ENCODE results near the gene ITGA7.

ITGA7 gene

GRCh38 chr12:55694651-55695050, 13.1 kb downstream of the ITGA7 start:
- Histone ChIP-seq H3K9ac (ENCODE audit: low read length) (no peak overlapping the region), H2AFZ (ENCODE audit: low read depth, low read length) (no peak overlapping the region), H3K14ac (ENCODE audit: low read length in 2 of 2) (no peak overlapping the region), H3K27me3 (ENCODE audit: control insufficient read depth in 1 of 2, insufficient read depth in 1 of 2, low read length in 2 of 2) (peaks cover 0 to 22% of the 10 kb centered on the region in 2 experiments), H3K18ac (ENCODE audit: low read depth in 1 of 2, low read length in 2 of 2) (no peak overlapping the region), H3K79me1 (replicated peaks; ENCODE audit: low read length, poor library complexity, severe bottlenecking) (no peaks in the 10 kb centered on the region), H3K4me1 (ENCODE audit: control insufficient read depth, insufficient read depth, low read depth, low read length) (no peaks in the 10 kb centered on the region), H3K23ac (ENCODE audit: low read length in 2 of 2) (no peak overlapping the region), H3K27ac (ENCODE audit: low read length, poor library complexity, severe bottlenecking) (no peak overlapping the region), H3K36me3 (ENCODE audit: control insufficient read depth in 1 of 2, insufficient read depth in 2 of 2, low read depth in 1 of 2, low read length in 2 of 2) (peaks cover 0 to 79% of the 10 kb centered on the region in 2 experiments), H2BK12ac (ENCODE audit: low read length in 2 of 2) (no peak overlapping the region), H3K9me3 (ENCODE audit: control insufficient read depth, low read length) (no peaks in the 10 kb centered on the region), H3K4ac (ENCODE audit: low read depth in 1 of 2, low read length in 2 of 2) (no peak overlapping the region), H2BK120ac (ENCODE audit: low read depth, low read length) (no peak overlapping the region), H4K8ac (ENCODE audit: low read length) (no peak overlapping the region), H2BK5ac (ENCODE audit: low read depth, low read length, poor library complexity, severe bottlenecking) (no peak overlapping the region), H2BK15ac (ENCODE audit: low read depth, poor library complexity, severe bottlenecking) (no peak overlapping the region), H3K4me2 (ENCODE audit: low read length, poor library complexity, severe bottlenecking) (no peak overlapping the region), H4K91ac (ENCODE audit: low read length) (no peak overlapping the region), H3K4me3 (ENCODE audit: insufficient read depth in 1 of 2, low read depth in 1 of 2, low read length in 2 of 2) (no peak overlapping the region), H2AK5ac (ENCODE audit: low read length, severe bottlenecking) (no peak overlapping the region)
- 78% methylated on average over 4 of the region's 4 CpGs for WGBS
- DNase-seq: no peak

GRCh38 chr12:55694188-55694515, 13.6 kb downstream of the ITGA7 start:
- Histone ChIP-seq H2BK5ac (ENCODE audit: low read depth, low read length, poor library complexity, severe bottlenecking) (no peak overlapping the region), H3K18ac (ENCODE audit: low read depth in 1 of 2, low read length in 2 of 2) (no peak overlapping the region), H4K91ac (ENCODE audit: low read length) (no peak overlapping the region), H3K23ac (ENCODE audit: low read length in 2 of 2) (no peak overlapping the region), H4K8ac (ENCODE audit: low read length) (no peak overlapping the region), H3K4me2 (ENCODE audit: low read length, poor library complexity, severe bottlenecking) (no peak overlapping the region), H3K9ac (ENCODE audit: low read length) (no peak overlapping the region), H2BK120ac (ENCODE audit: low read depth, low read length) (no peak overlapping the region), H3K27ac (ENCODE audit: low read length, poor library complexity, severe bottlenecking) (no peak overlapping the region), H2AFZ (ENCODE audit: low read depth, low read length) (no peak overlapping the region), H2BK12ac (ENCODE audit: low read length in 2 of 2) (no peak overlapping the region), H2AK5ac (ENCODE audit: low read length, severe bottlenecking) (no peak overlapping the region), H3K4ac (ENCODE audit: low read depth in 1 of 2, low read length in 2 of 2) (no peak overlapping the region), H3K4me3 (ENCODE audit: insufficient read depth in 1 of 2, low read depth in 1 of 2, low read length in 2 of 2) (no peak overlapping the region), H3K36me3 (ENCODE audit: control insufficient read depth in 1 of 2, insufficient read depth in 2 of 2, low read depth in 1 of 2, low read length in 2 of 2) (peaks cover 0 to 77% of the 10 kb centered on the region in 2 experiments), H2BK15ac (ENCODE audit: low read depth, poor library complexity, severe bottlenecking) (no peak overlapping the region), H3K79me1 (replicated peaks; ENCODE audit: low read length, poor library complexity, severe bottlenecking) (no peaks in the 10 kb centered on the region), H3K9me3 (ENCODE audit: control insufficient read depth, low read length) (no peaks in the 10 kb centered on the region), H3K14ac (ENCODE audit: low read length in 2 of 2) (no peak overlapping the region), H3K27me3 (ENCODE audit: control insufficient read depth in 1 of 2, insufficient read depth in 1 of 2, low read length in 2 of 2) (peaks cover 0 to 17% of the 10 kb centered on the region in 2 experiments), H3K4me1 (ENCODE audit: control insufficient read depth, insufficient read depth, low read depth, low read length) (no peaks in the 10 kb centered on the region)
- 100% methylated on average over 6 of the region's 7 CpGs for WGBS
- no peak for DNase-seq

GRCh38 chr12:55693323-55694187, 14.1 kb downstream of the ITGA7 start:
- Histone ChIP-seq H4K91ac (ENCODE audit: low read length) (no peak overlapping the region), H3K18ac (ENCODE audit: low read depth in 1 of 2, low read length in 2 of 2) (no peak overlapping the region), H2BK15ac (ENCODE audit: low read depth, poor library complexity, severe bottlenecking) (no peak overlapping the region), H3K36me3 (ENCODE audit: control insufficient read depth in 1 of 2, insufficient read depth in 2 of 2, low read depth in 1 of 2, low read length in 2 of 2) (peaks cover 0 to 82% of the 10 kb centered on the region in 2 experiments), H3K14ac (ENCODE audit: low read length in 2 of 2) (no peak overlapping the region), H3K4me1 (ENCODE audit: control insufficient read depth, insufficient read depth, low read depth, low read length) (no peaks in the 10 kb centered on the region), H3K23ac (ENCODE audit: low read length in 2 of 2) (no peak overlapping the region), H2AK5ac (ENCODE audit: low read length, severe bottlenecking) (no peak overlapping the region), H2BK120ac (ENCODE audit: low read depth, low read length) (no peak overlapping the region), H3K9me3 (ENCODE audit: control insufficient read depth, low read length) (no peaks in the 10 kb centered on the region), H2BK12ac (ENCODE audit: low read length in 2 of 2) (no peak overlapping the region), H3K4me2 (ENCODE audit: low read length, poor library complexity, severe bottlenecking) (no peak overlapping the region), H3K9ac (ENCODE audit: low read length) (no peak overlapping the region), H2AFZ (ENCODE audit: low read depth, low read length) (no peak overlapping the region), H2BK5ac (ENCODE audit: low read depth, low read length, poor library complexity, severe bottlenecking) (no peak overlapping the region), H3K27ac (ENCODE audit: low read length, poor library complexity, severe bottlenecking) (no peak overlapping the region), H3K79me1 (replicated peaks; ENCODE audit: low read length, poor library complexity, severe bottlenecking) (no peaks in the 10 kb centered on the region), H4K8ac (ENCODE audit: low read length) (no peak overlapping the region), H3K4ac (ENCODE audit: low read depth in 1 of 2, low read length in 2 of 2) (no peak overlapping the region), H3K27me3 (ENCODE audit: control insufficient read depth in 1 of 2, insufficient read depth in 1 of 2, low read length in 2 of 2) (peaks cover 0 to 14% of the 10 kb centered on the region in 2 experiments), H3K4me3 (ENCODE audit: insufficient read depth in 1 of 2, low read depth in 1 of 2, low read length in 2 of 2) (no peak overlapping the region)
- 71% methylated on average over 4 of the region's 7 CpGs for WGBS
- no peak for DNase-seq

- H3K4me2 ChIP-seq (ENCODE audit: low read length, poor library complexity, severe bottlenecking): no peak overlapping the region
- no peak overlapping the region for H3K18ac ChIP-seq (ENCODE audit: low read depth in 1 of 2, low read length in 2 of 2)
- no peak overlapping the region for H3K4ac ChIP-seq (ENCODE audit: low read depth in 1 of 2, low read length in 2 of 2)
- peak overlapping the region in 1 of 2 experiments; percentile 3 for H3K14ac ChIP-seq (ENCODE audit: low read length in 2 of 2)
- no peak overlapping the region for H3K27ac ChIP-seq (ENCODE audit: low read length, poor library complexity, severe bottlenecking)
- peaks cover 0 to 11% of the 10 kb centered on the region in 2 experiments for H3K27me3 ChIP-seq (ENCODE audit: control insufficient read depth in 1 of 2, insufficient read depth in 1 of 2, low read length in 2 of 2)
- H3K79me1 ChIP-seq (replicated peaks; ENCODE audit: low read length, poor library complexity, severe bottlenecking): no peaks in the 10 kb centered on the region
- no peak overlapping the region for H3K4me3 ChIP-seq (ENCODE audit: insufficient read depth in 1 of 2, low read depth in 1 of 2, low read length in 2 of 2)
- no peak overlapping the region for H2BK120ac ChIP-seq (ENCODE audit: low read depth, low read length)
- no peak overlapping the region for H3K23ac ChIP-seq (ENCODE audit: low read length in 2 of 2)
- no peak overlapping the region for H2BK12ac ChIP-seq (ENCODE audit: low read length in 2 of 2)
- H3K4me1 ChIP-seq (ENCODE audit: control insufficient read depth, insufficient read depth, low read depth, low read length): no peaks in the 10 kb centered on the region
- H2AFZ ChIP-seq (ENCODE audit: low read depth, low read length): no peak overlapping the region
- H4K91ac ChIP-seq (ENCODE audit: low read length): no peak overlapping the region
- H3K9me3 ChIP-seq (ENCODE audit: control insufficient read depth, low read length): no peaks in the 10 kb centered on the region
- peaks cover 0 to 80% of the 10 kb centered on the region in 2 experiments for H3K36me3 ChIP-seq (ENCODE audit: control insufficient read depth in 1 of 2, insufficient read depth in 2 of 2, low read depth in 1 of 2, low read length in 2 of 2)
- no peak for DNase-seq
- H4K8ac ChIP-seq (ENCODE audit: low read length): no peak overlapping the region
- no peak overlapping the region for H2AK5ac ChIP-seq (ENCODE audit: low read length, severe bottlenecking)
- 92% methylated on average over 11 of the region's 12 CpGs for WGBS
- H2BK5ac ChIP-seq (ENCODE audit: low read depth, low read length, poor library complexity, severe bottlenecking): no peak overlapping the region
- no peak overlapping the region for H3K9ac ChIP-seq (ENCODE audit: low read length)
- no peak overlapping the region for H2BK15ac ChIP-seq (ENCODE audit: low read depth, poor library complexity, severe bottlenecking)
Measured at GRCh38 chr12:55692631-55693322, 14.9 kb downstream of the ITGA7 start.

All from mesenchymal stem cell (in vitro differentiated cells and primary cell).